Epithelial cell of esophagus (primary cell): ENCODE results near the gene NUP93.

ENCODE experiments used
- DNase-seq: peaks from one replicate; pipeline ENCODE4 v3.0.0; 2010; ENCODE audit warnings: low read depth
- H3K4me3 ChIP-seq: 2 replicates; pipeline ENCODE4 v1.5.1; 2011; ENCODE audit warnings: mild to moderate bottlenecking, low read length, control low read depth
- TF ChIP-seq, protein P1 (sequence below): IDR thresholded peaks from 2 replicates; pipeline ENCODE4 v1.5.1; 2011; ENCODE audit warnings: low read depth, mild to moderate bottlenecking, low read length, control low read depth, inconsistent platforms; ENCODE audit not compliant: insufficient read depth; ENCODE audit errors: missing control alignments

NUP93 gene

DNA sequence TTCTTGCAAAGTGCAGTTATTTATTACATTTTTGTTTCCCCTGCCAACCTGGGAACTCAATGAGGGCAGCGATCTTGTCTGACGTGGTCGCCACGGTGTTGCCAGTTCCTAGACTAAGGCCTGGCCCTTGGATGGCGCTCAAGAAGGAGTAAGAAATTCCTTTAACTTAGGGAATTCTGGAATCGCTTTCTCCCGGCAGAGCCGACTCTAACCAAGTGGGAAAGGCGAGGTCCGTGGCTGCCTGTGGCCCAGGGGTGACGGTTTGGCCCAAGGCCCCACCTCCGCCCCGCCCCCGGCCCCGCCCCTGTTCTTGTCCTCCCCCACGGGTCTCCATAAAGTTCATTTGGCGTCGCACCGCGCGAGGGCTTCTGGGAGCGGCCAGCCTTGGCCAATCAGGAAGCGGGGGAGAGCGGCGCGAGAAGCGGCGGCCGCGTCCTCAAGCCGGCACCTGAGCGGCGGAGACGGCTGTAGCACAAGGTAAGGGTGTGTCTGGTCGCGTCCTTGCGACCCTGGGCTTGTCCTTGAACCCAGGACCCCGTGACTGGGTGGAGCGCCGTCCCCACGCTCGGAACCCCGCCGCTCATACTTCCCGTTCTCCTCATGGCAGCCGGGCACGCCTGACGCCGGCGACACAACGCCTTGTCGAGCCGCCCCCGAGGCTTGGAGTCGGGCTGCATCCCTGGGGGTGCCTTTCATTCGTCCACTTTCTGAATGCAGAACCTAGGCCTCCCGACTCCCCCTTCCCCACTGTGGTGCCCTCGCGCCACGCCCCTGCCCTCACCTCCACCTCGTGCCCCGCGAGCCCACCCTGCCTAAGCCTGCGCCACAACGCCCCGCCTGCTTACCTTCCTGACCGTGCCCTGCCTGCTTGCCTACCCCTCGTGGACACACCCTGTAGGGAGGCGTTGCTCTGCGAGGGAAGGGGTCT, at the start of gene NUP93:
Gene NUP93, plus strand, starts transcription at position 395 of the 928 bp plus-strand sequence. CDS start 18,119 bp downstream, outside the sequence.
- TF ChIP-seq, protein P1, sequence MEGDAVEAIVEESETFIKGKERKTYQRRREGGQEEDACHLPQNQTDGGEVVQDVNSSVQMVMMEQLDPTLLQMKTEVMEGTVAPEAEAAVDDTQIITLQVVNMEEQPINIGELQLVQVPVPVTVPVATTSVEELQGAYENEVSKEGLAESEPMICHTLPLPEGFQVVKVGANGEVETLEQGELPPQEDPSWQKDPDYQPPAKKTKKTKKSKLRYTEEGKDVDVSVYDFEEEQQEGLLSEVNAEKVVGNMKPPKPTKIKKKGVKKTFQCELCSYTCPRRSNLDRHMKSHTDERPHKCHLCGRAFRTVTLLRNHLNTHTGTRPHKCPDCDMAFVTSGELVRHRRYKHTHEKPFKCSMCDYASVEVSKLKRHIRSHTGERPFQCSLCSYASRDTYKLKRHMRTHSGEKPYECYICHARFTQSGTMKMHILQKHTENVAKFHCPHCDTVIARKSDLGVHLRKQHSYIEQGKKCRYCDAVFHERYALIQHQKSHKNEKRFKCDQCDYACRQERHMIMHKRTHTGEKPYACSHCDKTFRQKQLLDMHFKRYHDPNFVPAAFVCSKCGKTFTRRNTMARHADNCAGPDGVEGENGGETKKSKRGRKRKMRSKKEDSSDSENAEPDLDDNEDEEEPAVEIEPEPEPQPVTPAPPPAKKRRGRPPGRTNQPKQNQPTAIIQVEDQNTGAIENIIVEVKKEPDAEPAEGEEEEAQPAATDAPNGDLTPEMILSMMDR: peak; percentile 3
- peak within 1 kb of the TSS; percentile 88 for H3K4me3 ChIP-seq
- peak; percentile 96 for DNase-seq

DNA sequence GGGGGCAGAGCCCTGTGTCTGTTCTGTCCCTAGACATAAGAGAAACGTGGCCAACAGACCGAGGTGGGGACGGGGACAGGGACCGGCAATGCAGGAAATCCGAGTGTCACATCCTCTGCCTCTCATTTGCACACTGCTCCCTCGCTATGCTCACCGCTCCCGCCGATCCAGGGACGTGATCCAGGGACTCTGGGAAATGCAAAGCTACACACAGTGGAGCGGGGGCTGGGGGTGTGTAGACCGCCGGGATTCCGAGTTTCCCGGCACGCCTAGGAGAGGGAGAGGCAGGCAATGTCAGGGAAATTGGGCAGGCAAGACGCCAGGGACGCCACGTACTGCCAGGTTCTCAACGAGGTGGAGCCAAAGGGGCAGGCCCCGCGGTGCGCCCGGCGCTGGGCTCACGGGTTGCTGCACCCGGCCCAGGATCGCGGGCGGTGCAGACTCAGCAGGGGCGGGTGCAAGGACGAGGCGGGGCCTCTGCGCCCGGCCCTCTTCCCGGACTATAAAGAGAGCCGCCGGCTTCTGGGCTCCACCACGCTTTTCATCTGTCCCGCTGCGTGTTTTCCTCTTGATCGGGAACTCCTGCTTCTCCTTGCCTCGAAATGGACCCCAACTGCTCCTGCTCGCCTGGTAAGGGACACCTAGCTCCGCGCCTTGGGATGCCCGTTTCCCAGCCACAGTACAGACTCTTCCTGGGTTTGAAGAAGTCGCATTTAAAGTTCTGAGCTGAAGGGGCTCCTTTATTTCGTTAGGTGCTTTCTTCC, 47.8 kb upstream of the NUP93 start, which contains the start of gene MT1X:
Gene MT1X, plus strand, starts transcription at position 532 of the 764 bp plus-strand sequence. Its CDS starts 71 bp downstream, at position 603.
- H3K4me3 ChIP-seq: peak within 1 kb of the TSS; percentile 99
- TF ChIP-seq, protein P1: no peak
- peak; percentile 96 for DNase-seq

DNA sequence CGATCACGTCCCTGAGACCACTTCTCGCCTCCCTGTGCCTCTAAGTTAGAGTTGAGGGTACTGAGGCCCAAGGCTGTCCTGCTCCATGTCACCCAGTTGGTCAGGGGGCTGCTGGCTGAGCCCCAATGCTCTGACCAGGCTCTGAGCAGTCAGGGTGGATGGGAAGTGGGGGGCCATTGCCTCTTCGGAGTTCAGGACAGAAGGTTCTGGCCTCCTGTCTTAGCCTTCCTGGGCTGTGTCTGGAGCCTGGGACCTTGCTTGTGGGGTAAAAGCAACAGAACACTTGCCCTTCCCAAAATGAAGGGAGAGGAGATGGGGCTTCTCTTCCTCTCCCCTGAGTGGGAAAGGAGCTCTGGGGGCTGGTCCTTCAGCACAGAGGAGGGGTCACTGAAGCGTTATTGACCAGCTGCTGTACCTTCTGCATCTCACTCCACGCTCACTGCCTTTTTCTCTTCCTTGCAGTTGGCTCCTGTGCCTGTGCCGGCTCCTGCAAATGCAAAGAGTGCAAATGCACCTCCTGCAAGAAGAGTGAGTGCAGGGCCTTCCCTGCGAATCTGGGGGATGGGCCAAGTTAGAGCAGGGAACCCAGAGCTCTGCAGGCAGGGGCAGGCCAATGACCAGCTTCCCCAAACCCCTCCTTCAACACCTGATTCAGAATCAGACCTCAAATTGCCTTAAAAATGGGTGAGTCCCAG, 47.1 kb upstream of the NUP93 start:
- H3K4me3 ChIP-seq: peak overlapping the region; percentile 99
- no peak for DNase-seq
- TF ChIP-seq, protein P1: no peak

DNA sequence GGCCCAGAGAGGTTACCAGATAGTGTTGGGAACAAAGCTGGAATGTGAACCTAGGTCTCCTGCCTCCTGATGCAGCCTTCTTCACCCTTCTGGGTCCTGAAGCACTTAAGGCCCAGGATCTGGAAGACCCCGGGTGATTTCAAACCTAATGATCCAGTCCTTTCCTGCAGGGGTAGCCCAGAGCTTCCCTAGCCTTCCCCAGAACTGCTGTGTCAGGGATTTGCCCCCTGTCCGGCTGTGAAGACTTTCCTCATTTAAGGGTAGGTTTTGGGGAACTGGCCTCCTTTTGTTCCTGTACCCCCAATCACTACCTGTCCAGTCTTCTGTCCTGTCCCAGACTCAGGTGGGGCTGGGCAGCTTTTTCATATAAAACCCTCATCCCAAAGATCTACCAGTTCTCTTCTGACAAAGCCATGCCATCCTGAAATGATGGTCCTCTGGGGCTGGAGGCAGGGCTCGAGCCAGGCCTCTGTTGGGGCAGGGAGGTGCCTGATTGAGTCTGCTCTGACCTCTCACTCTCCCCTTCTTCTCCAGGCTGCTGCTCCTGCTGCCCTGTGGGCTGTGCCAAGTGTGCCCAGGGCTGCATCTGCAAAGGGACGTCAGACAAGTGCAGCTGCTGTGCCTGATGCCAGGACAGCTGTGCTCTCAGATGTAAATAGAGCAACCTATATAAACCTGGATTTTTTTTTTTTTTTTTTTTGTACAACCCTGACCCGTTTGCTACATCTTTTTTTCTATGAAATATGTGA, 46.3 kb upstream of the NUP93 start:
- TF ChIP-seq, protein P1: no peak
- peak overlapping the region; percentile 99 for H3K4me3 ChIP-seq
- no peak for DNase-seq

DNA sequence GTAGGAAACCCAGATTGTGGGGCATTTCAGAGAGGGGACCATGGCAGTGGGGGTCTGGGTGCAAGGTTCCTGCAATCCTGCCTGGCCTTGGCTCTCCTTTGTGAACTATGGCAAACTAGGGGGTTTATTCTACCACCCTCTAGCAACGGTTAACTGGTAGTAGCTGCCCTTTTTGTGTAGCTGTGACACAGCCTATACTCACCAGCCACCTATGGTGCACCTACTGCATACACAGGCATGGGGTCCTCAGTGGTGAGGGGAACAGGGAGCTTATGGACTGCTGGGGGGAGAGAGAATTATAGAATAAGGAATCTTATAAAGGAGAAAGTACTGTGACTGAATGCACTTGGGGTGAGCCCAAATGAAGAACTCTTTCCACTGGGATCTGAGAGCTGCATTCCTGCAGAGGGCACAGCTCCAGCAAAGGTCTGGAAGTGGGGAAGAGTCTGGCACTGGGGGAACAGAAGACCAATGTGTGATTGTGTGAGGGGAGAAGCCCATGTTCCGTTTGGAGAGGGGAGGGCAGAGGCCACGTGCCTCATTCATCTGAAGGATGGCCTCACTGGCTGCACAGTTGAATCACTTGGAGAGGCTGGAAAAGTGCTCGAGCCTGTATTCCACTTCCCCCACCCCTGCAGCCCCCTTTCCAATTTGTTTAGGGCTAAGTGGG, 45.5 kb upstream of the NUP93 start:
- DNase-seq: peak; percentile 44
- peak overlapping the region; percentile 99 for H3K4me3 ChIP-seq
- TF ChIP-seq, protein P1: no peak
